Measurements from ENCODE around the gene CSGALNACT2.
A peak's percentile ranks its signal among the peaks of the same experiment; 100 is the strongest.

The CSGALNACT2 gene

GRCh38 chr10:43188702-43189101 lies 50.5 kb downstream of the CSGALNACT2 start:
- no peak for DNase-seq

- no peak for DNase-seq
Measured at GRCh38 chr10:43190289-43190688, 52.0 kb downstream of the CSGALNACT2 start.

DNA sequence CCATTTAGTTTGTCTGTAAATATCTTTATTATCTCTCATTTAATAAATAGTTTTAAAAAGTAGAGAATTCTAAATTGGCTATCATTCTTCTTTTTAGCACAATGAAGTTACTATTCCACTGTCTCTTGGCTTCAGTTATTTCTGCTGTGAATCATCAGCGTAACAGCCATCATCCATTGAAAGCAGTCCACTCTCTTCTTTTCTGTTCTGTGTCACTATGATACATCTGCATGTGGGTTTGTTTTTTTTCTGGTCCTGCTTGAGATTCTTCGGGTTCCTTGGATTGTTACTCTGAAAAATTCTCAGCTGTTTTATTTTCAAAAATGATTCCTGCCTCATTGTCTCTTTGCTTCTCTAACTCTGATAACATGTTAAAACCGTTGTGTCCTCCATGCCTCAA lies 52.5 kb downstream of the CSGALNACT2 start:
- DNase-seq, result peak; percentile 38

DNA sequence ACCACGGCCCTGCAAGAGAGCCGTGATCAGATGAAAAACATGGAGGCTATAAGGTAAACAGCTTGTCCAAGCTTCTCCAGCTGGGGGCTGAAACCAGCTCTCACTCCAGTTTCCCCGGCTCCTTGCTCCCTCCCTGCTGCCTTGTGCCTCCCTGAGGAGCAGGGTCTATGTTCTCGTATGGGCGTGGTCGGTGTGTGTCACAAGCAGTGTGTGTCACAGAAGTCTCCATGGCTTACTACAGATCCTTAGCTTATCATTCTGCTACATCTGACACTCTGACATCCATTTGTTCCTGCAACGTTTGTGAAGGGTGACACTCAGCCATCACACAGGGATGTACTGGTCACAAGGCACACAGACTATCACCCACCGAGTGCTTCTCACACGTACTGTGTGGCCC lies 54.6 kb downstream of the CSGALNACT2 start:
- DNase-seq, result no peak

- no peak for DNase-seq
Measured at GRCh38 chr10:43193496-43194080, 55.3 kb downstream of the CSGALNACT2 start.

DNA sequence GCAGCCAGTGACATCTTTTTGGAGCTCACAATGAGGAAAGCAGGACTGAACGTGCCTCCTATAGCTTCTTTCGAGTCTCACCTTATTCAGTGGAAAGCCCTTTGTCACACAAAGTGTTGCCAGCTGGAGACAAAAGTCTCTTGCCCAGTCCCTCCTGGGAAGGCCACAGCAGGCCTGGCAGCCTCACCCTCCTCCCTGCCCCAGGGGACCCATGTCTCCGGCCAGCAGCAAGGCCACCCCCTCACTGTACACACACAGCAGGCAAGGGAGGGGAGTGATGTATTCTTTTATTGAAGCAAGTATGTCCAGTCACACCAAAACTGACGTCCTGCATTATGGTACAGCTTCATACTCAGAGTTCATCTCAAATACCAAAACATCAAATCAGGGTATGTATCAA lies 56.0 kb downstream of the CSGALNACT2 start:
- no peak for DNase-seq

DNA sequence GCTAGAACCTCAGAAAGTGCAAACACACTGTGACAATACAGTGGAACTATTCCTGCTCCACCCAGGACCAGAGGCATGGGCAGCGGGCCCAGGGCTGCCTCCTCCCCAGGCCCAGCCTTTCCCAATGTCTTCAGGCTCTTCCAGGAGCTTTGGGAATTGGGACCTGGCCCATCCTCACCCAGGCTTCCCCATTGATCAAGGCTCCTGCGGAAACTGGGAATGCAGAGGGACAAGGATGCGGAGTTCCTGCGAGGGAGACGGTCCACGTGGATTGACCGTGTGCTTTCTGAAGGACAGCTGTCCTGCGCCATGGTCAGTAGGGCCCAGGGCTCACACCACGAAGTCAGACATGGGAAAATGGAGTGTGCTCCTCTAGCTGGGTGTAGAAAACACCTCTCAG lies 56.6 kb downstream of the CSGALNACT2 start:
- no peak for DNase-seq

GRCh38 chr10:43195557-43195956 lies 57.3 kb downstream of the CSGALNACT2 start:
- no peak for DNase-seq

- no peak for DNase-seq
Measured at GRCh38 chr10:43196131-43196980, 58.1 kb downstream of the CSGALNACT2 start.

- DNase-seq, result no peak
Measured at GRCh38 chr10:43196981-43197833, 59.0 kb downstream of the CSGALNACT2 start.

GRCh38 chr10:43197834-43198681 lies 59.8 kb downstream of the CSGALNACT2 start:
- DNase-seq, result no peak

- no peak for DNase-seq
Measured at GRCh38 chr10:43198682-43199005, 60.4 kb downstream of the CSGALNACT2 start.

- no peak for DNase-seq
Measured at GRCh38 chr10:43199088-43199683, 60.9 kb downstream of the CSGALNACT2 start.

GRCh38 chr10:43199684-43200537 lies 61.7 kb downstream of the CSGALNACT2 start:
- DNase-seq, result no peak

DNA sequence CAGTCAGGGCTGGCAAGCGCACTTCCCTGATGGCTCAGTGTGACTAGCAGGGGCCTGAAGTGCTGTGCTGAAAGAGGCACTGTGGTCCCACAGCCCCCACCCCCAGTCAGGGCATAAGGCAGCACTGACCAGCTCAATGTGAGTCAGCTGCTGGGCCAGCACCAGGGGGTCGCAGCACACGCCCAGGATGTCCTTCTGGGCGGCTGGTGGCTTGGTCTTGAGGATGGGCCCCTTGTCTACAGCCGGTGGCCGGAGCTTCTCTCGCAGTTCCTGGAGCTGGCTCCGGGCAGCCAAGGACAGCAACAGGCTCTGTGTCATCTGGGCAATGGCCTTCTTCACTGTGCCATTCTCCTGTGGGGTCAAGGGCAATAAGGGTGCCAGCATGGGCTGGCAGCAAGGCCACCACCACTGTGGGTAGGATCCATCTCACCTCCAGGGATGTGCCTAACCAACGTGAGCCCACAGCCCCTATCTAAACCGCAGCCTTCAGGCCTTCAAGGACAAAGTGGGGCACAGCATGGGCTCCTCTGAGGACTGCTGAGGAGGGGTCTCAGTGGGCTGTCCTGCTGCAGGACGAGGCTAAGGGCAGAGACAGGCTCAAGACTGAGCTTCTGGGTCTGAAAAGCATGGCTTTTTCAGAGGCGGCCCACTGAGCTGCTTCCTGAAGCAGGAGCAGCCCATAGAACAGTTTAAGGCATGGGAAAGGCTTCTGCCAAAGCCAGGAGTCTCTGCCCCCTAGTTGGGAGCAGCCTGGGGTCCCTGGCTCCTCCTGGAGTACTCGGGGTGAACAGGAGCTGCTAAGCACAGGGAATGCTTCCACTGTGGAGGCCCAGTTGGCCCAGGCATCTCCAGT lies 62.5 kb downstream of the CSGALNACT2 start:
- DNase-seq, result no peak

GRCh38 chr10:43201545-43202131 lies 63.4 kb downstream of the CSGALNACT2 start:
- DNase-seq, result no peak

- DNase-seq, result no peak
Measured at GRCh38 chr10:43202224-43202656, 64.0 kb downstream of the CSGALNACT2 start.

DNA sequence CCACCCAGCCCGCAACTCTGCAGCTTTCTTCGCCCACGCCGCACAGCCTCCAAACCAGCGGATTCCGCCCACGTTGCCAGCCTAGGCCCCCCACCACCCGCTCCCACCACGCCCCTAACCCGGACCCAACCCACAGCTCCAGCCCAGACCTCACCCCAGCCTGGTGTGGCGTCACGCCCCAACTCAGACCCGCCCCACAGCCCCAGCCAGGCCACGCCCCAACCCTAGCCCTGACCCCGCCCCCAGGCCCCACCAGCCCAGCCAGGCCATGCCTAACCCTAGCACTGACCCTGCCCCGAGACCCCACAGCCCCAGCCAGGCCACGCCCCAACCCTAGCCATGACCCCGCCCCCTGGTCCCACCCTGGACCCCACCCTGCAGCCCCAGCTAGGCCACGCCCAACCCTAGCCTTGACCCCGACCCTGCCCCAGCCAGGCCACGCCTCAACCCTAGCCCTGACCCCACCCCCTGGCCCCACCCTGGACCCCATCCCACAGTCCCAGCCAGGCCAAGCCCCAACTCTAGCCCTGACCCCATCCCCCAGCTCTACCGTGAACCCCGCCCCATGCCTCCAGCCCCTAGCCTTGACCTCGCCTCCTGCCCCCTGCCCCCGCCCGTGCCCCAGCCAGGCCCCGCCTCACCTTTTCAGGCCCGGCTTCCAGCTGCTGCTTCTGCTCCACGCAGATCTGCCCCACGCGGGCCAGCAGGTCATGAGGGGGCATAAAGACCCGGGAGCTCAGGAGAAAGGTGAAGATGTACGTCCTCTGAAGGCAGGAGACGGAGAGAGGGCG lies 64.6 kb downstream of the CSGALNACT2 start:
- DNase-seq, result no peak

DNA sequence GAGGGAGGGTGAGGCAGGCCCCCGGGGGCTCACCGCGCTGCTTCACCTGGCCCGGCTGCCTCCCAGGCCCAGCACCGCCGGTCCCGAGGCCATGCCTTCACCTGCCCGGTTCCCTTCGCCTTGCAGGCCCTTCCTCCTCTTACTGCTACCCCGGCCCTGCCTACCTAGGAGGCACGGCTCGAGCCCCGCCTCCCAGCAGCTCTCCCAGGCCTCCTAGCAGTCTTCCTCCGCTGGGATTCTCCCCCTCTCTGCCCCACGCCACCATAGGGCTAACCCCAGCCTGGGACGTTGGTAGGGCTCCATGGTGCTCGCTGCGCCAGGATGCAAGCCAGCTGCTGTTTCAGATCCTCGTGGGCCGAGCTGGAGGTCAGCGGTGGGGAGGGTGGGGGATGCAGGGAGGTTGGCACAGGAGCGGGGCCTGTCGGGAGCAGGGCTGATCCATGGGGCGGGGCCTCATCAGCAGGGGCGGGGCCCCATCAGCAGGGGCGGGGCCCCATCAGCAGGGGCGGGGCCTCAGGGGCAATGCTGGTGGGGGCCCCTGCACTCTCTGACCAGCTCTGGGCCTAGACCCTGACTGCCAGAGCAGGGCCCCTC lies 65.3 kb downstream of the CSGALNACT2 start:
- DNase-seq, result no peak
